HG03103 (cell line): ENCODE measurements around the gene CEP57L1.
"Not testable (repeated sequence)": the region's sequence is repeated elsewhere in the genome, so short reads cannot be mapped to it uniquely, and the experiment has no call there.

Experiments used
- ATAC-seq: cut with Tn5 transposase; IDR thresholded peaks from one replicate; pipeline ENCODE4 v1.9.1; 2021; ENCODE audit warnings: low read depth; ENCODE audit not compliant: unreplicated experiment

The CEP57L1 gene

DNA sequence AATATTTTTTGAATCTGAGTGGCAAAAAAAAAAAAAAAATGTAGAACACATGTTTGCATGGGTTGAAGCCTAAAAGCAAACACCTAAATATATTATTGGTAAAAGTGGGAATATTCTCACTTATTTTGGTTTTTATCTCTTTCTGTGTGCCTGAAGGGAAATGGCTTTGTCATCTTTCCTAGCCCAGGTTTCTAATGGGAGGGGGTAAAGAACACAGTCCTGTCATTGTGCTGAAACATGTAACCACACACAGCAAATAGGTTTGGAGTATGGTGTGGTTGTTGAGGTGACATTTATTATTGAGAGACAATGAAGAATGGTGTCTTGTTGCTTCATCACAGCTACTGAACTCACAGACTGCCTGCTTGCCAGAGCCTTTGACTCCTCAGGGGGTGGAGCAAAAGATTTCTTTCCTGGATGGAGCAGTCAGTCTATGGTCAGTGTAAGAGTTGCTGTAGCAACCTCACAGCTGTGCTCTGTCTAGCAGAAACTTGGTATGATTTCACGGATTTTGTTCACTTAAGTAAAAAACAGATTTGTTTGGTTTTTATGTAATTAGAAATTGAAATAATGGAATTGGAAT lies 70.2 kb downstream of the CEP57L1 start:
- ATAC-seq, result no peak

DNA sequence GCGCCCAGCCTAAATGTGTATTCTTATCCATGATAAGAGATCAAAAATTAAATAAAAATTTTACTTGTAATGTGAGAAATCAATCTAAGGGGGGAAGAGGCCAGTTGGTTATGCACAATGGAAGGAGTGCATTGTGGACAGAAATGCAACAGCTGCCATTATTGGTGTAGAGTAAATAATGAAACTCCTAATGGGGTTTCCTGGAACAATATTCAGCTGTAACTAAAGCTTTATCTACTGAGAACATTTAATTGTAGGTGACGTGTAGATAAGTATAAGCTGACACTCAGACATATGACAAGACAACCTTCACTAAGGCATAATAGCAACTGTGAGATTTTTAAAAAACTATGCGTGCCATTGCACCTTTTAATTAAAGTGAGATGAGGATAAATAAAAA lies 71.4 kb downstream of the CEP57L1 start:
- ATAC-seq, result no peak

DNA sequence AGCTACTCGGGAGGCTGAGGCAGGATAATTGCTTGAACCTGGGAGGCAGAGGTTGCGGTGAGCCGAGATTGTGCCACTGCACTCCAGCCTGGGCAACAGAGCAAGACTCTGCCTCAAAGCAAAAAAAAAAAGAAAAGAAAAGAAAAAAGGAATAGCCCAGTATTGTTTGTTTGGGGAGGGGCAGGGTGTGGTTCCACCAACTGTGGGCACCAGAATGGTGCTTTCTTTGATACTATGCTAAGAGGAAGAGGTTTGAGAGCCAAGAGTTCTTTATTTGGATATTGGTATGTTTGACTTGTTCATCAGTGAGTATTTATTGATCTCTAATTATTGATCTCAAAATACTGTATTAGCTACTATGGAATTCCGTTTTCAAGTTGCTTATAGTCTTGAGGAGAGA lies 72.3 kb downstream of the CEP57L1 start:
- no peak for ATAC-seq

DNA sequence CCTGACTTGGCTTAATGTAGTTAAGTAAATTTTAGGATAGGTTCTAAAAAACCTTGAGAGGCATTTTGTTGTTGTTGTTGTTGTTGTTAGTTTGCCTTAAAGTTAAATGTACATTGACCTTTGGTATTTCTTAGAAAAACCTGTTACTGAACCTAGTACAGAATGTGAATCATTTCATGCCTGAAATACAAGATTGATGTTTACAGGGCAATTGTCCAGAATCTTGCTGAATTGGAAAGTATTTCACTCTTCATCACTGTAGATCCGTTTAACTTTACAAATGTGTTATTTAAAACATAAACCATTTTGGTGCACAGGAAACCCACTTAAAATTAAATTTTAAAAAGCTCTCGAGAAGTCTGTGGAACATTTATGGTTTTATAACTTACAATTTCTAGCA lies 75.0 kb downstream of the CEP57L1 start:
- ATAC-seq, result no peak

DNA sequence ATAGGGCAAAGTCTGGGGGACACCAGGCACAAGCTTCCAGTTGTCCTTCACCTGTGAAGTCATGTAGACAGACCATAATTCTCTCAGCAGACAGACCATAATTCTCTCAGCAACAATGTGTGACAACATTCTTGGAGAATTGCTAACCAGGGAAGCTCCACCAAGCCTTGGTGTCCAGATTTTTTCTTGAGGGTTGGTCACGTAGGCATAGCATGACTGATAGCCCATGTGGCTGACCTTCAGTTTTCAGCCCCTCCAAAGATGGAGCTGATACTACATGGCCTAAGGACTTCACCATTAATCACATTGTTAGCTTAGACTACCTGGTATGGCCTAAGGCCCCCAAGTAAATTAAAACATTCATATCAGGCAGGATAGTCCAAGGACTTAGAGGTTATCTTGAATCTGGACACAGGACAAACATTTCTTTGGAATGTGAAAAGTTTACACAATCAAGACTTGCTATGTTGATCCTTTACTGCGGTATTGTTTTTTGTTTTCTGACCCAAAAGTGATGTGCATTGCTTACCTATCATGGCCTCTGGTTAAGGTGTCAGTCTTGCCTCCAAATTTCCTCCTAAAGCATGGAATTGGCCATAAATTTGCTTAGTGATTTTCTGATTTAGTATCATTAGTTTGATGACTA lies 76.9 kb downstream of the CEP57L1 start:
- no peak for ATAC-seq

DNA sequence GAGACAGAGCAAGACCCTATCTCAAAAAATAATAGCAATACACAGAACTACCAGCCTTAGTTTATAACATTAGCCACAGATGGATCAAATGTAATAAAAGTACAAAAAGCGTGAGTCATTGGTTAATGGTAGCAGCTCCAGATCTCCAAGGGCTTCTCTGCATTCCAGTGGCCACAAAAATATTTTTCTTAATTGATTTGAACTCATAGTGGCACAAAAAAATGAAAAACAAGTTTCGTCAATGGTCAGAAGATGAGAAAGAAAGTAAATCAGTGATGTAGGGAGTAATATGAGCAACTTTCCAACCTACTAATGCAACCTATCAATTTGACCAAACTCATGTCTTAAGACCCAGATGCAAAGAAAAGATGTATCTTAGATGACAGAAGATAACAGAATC lies 79.6 kb downstream of the CEP57L1 start:
- no peak for ATAC-seq

DNA sequence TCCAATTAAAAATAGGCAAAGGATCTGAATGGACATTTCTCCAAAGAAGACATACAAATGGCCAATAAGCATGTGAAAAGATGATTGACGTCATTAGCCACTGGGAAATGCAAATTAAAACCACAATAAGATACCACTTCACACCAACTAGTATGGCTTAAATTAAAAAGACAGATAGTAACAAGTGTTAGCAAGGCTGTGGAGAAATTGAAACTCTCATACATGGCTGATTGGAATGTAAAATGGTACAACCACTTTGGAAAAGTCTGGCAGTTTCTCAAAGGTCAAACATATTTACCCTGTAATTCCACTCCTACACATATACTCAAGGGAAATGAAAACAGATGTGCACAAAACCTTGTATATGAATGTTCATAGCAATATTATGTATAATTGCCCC lies 83.6 kb downstream of the CEP57L1 start:
- no peak for ATAC-seq

DNA sequence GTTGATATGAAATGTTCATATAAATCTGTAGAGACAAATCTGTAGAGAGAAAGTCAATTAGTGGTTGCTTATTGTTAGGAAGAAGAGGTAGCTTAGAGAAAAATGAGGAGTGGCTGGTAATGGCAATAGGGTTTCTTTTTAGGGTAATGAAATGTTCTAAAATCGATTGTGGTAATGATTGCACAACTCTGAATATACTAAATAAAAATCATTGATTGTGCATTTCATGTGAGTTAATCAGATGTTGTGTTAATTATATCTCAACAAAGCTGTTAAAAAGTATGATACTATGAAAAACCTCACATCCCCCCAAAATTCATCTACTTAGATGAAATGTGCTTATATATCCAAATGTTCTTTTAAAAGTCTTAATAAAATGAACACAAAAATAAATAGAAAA lies 84.2 kb downstream of the CEP57L1 start:
- no peak for ATAC-seq

DNA sequence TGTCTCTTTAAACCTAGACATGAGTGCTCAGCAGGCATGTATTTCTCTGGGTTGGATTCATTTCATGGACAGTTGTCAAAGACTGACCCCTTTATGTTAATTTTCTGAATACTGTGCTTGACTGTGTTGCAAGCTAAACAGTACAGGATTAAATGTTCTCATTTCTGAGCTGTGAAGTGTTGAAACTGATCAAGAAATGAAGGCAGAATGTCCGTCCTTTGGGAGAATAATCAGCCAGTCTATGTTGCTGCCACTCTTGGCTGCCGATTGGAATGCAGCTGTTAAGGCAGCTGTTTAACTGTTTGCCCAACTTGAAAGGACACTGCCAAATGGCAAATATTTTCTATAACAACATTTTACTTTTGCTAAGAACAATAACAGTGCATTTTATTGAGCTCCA lies 87.3 kb downstream of the CEP57L1 start:
- no peak for ATAC-seq

DNA sequence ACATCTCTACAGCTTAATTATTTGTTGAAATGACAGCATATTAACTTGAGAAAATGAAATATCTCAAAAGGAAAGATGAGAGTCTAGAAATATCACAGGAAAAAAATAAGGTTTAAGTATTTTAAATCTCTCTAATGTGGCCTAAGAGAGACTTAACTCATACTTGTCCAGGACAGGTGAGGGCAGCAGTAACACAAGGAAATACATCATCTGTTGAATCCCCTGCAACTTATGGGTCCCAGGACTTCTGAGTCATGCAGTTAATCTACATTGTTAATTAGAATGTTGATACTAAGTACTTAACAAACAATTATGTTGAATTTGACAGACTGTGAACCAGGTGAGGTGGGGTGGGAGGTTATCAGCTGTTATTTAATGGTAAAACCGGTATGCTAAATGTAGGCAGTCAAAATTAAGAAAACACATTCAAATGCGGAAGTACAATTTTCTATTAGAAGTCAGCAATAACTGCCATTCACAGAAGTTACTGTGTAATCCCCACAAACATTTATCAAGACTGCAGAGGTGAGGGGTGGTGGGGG lies 87.9 kb downstream of the CEP57L1 start:
- no peak for ATAC-seq

DNA sequence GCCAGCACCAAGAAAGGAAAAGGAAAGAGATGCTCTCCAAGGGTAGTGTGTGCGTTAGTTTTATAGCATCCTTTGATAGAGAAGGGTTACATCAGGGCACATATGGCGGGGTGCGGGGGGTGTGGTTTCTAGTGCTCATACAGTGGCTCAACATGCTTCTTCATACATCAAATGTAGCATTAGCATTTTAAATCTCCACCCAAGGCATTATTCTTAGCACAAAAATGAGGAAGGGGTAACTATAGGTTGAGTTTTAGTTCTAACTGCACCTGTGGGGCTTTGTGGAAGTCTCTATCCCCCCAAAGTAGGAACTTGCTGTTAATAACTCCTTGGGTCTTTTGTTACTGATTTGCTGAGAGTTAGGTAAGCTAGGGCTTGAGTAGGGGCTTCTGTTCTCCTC lies 89.3 kb downstream of the CEP57L1 start:
- no peak for ATAC-seq

DNA sequence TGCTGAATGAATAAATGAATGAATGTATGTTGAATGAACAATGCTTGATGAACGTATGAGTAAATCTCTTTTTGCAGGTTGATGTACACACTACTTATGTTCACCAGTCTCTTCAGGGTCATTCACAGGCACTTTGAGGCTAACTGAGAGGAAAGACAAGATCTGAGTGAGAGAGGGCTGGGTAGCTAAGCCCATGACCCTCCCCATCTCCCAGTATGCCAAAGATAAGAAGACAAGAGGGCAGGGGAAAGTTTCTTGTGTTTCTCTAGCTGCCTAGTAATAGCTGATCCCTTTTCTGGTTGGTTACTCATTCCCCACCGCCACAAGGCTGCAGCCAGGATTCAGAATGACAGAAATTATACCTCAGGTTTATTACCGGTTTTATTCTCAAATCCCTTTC lies 90.7 kb downstream of the CEP57L1 start:
- no peak for ATAC-seq

DNA sequence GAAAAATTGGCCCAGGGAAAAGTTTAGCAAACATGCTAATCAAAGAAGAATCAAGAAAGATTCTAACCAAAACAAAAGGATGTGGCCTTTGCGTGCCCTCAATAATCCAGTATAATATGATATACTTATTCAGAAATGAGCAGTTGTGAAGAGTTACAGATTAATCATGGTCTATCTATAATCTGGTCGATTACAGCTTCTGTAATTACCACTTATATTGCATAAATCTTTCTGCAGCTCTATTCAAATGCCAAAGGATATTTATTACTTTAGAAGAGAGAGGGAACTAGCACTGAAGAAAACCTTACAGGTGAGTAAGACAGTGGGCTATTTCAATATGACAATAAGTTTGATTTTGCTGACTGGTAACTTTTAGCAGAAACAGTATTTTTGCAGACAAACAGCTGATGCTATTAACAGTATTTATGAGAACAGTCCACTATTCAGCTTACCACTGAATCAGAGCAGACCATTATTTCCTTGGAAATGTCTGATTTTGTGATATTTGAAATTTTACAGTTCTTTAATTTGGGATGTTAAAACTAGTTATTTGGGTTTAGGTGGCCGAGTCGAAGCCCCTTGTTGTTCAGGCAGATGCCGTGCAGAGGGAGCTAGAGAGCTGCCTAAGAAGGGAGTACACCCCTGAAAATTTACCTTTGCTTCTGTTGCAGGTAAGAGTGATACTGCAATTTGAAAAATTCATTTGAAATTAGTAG lies 92.2 kb downstream of the CEP57L1 start:
- ATAC-seq, result no peak

DNA sequence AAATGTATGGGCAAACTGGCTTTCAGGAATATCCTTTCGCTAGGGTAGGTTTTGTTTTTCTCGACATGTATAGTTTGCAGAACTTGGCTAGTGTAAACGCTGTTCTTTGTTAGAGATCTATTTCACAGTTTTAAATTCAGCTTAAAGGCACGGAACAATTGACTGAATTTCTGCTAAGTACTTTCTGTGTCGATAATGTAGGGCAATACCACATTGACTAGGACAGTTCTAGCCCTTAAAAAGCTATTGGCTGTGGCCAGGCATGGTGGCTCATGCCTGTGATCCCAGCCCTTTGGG lies 92.8 kb downstream of the CEP57L1 start:
- no peak for ATAC-seq

DNA sequence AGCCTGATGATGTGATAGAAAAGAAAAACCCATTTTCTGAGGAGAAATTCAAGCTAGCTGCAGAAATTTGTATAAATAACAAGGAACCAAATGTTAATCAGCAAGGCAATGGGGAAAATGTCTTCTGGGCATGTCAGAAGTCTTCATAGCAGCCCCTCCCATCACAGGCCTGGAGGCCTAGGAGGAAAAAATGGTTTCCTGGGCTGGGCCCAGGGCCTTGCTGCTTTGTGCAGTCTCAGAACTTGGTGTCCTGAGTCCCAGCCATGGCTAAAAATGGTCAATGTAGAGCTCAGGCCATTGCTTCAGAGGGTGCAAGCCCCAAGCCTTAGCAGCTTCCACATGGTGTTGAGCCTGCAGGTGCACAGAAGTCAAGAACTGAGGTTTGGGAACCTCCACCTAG lies 96.1 kb downstream of the CEP57L1 start:
- ATAC-seq, result not testable (repeated sequence)

DNA sequence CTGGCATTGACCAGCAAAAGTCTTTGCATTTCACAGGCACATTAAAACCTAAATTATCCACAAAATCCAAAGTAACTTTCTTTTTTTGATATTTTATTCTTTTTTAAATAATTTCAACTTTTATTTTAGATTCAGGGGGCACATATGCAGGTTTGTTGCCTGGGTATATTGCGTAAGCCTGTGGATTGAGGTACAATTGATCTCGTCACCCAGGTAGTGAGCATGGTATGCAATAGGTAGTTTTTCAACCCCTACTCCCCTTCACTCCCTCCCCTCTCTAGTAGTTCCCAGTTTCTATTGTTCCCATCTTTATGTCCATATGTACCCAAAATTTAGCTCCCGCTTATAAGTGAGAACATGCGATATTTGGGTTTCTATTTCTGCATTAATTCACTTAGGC lies 97.6 kb downstream of the CEP57L1 start:
- ATAC-seq, result no peak

DNA sequence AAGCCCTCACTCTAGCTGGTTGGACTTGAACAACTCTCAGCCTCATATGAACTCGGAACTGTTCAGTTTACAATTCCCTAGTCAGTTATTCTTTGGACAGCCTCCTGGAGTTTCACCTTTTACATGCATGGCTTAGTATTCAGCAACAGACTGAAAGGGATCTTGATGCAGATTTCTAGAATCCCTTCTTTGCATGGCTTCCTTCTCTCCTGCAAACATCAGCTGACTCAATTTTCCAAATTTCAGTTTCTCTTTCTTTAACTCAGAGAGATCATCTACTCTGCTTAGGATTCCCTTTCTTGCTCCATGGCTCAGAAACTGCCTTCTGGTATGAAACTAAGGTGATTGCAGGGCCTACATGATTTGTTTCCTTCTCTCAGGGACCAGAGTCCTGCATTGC lies 99.6 kb downstream of the CEP57L1 start:
- ATAC-seq, result no peak

DNA sequence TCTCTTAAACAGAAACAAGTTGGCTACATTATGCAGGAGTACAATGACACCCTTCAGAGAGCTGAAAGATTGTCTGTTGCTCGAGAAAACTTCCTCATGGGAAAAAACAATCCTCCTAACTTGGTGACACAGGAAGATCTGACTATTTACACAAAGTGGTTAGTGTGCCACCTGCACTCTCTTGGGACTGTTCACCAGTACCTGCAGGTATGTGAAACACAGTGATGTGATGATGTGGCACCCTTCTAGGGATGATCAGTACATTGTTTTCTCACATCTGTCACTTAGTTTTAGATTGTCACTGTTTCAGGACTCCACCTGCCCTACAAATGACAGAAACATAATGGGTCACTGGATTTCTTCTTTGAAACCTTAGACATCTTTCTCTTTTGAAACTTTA lies 101.8 kb downstream of the CEP57L1 start:
- ATAC-seq, result no peak

DNA sequence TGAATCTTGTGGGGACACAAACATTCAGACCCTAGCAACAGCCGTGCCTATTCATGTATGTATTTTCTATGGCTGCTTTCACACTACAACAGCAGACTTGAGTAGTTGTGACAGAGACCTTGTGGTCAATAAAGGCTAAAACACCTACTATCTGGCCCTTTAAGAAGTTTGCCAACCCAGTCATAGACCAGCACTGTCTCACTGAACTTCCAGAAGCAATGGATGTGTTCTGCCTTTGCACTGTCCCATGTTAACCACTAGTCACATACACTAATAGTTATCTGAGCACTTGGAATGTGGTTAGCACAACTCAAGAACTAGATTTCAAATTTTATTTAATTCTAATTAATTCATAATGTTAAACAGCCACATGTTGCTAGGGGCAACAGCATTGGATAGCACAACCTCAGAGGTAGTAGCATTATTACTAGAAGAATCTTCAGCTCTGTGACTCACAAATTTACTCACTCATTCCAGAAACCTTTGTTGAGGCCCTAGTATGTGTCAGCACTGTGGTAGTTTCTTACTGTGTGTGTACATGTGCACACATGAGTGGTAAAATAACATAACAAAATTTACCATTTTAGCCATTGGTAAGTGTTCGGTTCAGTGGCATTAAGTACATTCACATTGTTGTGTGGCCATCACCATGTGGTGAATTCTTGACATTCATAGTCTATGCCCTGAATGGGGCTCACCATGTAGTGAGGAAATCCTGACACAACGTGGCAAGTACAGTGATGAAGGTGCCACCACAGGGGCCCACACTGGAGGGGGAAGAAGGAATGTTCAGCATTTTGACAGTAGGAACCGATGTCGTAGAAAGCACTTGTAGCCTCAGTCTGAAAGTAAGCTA lies 107.3 kb downstream of the CEP57L1 start:
- ATAC-seq, result no peak

DNA sequence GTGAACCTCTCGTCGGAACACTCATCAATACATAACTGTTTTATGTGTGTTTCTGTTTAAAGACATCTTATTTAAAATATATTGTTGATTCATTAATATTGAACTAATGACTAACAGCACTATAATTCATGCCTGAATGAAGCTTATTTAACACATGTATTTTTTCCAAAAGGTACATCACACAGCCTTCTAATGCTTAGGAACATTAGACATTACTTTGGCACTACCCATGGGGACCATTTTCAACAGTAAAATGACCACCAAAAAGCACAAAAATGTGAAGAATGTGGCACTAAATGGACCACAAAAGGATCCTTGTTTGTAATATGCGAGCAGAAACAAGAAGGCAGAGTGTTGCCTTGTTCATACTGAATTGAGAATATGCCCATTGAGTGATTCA lies 109.2 kb downstream of the CEP57L1 start:
- ATAC-seq, result no peak

DNA sequence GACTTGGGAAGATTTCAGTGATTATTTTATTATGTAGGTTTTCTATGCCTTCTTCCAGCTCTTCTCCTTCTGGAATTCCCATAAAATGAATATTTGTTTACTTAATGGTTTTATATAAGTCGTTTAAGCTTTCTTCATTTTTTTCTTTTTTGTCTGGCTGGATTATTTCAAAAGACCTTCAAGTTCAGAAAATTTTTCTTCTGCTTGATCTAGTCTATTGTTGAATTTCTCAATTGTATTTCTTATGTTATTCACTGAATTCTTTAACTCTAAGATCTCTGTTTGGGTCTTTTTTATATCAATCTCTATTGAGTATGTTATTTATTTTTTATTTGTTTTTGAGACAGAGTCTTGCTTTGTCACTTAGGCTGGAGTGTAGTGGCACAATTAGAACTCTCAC lies 117.4 kb downstream of the CEP57L1 start:
- ATAC-seq, result no peak
